GM23338 (cell line): ENCODE measurements around the gene PRDM1.

Source experiments
- POLR2AphosphoS5 ChIP-seq: IDR thresholded peaks from 2 replicates; pipeline ENCODE4 v1.6.1; 2016; ENCODE audit warnings: antibody characterized with exemption, low read depth
- REST ChIP-seq: IDR thresholded peaks from one replicate; pipeline ENCODE4 v1.6.1; 2018; ENCODE audit warnings: antibody characterized with exemption; ENCODE audit not compliant: unreplicated experiment
- TF ChIP-seq, protein P1 (sequence below), 2 experiments: fragments of 200-600 bp in 1 of 2; sonication (generic) in 1 of 2; conservative IDR thresholded peaks; 2 replicates each; pipeline versions ENCODE4 v1.5.1 to v1.6.1; 2016 to 2017; ENCODE audit warnings: antibody characterized with exemption in 2 of 2, low read depth in 2 of 2, mild to moderate bottlenecking in 2 of 2, moderate library complexity in 1 of 2

GRCh38 chr6:106046854-106047200 lies 39.3 kb upstream of the PRDM1 start:
- TF ChIP-seq REST = no peak
- no peak for TF ChIP-seq POLR2AphosphoS5
- TF ChIP-seq, protein P1, sequence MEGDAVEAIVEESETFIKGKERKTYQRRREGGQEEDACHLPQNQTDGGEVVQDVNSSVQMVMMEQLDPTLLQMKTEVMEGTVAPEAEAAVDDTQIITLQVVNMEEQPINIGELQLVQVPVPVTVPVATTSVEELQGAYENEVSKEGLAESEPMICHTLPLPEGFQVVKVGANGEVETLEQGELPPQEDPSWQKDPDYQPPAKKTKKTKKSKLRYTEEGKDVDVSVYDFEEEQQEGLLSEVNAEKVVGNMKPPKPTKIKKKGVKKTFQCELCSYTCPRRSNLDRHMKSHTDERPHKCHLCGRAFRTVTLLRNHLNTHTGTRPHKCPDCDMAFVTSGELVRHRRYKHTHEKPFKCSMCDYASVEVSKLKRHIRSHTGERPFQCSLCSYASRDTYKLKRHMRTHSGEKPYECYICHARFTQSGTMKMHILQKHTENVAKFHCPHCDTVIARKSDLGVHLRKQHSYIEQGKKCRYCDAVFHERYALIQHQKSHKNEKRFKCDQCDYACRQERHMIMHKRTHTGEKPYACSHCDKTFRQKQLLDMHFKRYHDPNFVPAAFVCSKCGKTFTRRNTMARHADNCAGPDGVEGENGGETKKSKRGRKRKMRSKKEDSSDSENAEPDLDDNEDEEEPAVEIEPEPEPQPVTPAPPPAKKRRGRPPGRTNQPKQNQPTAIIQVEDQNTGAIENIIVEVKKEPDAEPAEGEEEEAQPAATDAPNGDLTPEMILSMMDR (conservative IDR thresholded peaks at IDR 0.05; ENCODE audit: low read depth in 2 of 2) = no peak
